K562 (cell line): ENCODE results near the gene SLC39A7. TPM values are rescaled to one million over a fixed set of nuclear protein-coding genes. Genes with fewer than 3 reads are reported as not detected.
A peak's percentile ranks its signal among the peaks of the same experiment; 100 is the strongest.

Experiments used
- ATAC-seq: fragments of 200-7000 bp; cut with Tn5 transposase; 3 replicates; pipeline ENCODE4 v1.9.1; 2020; ENCODE audit warnings: moderate library complexity
- BruUV-seq: library from RNA; stranded (reverse); fragments of 400-500 nt; replicated peaks from 2 replicates; lab custom pipeline; 2021; lab: Mats Ljungman, UMichigan
- CTCF ChIA-PET: fragments of 300-600 bp; formaldehyde crosslinking; extraction: SDS; loops from one replicate; lab custom pipeline; 2021; ENCODE audit warnings: low intra/inter-chr PET ratio; lab: Yijun Ruan, JAX
- POLR2A ChIA-PET: fragments of 300-600, 350-650 bp; sonication (Branson Sonifier 250); formaldehyde crosslinking; extraction: SDS; loops from one replicate; lab custom pipeline; 2021; ENCODE audit warnings: antibody characterized with exemption, inconsistent platforms; lab: Yijun Ruan, JAX
- DNase-seq, 4 experiments: peaks; one replicate each; pipeline versions ENCODE4 v3.0.0 to v3.0.0-alpha.2; 2011 to 2018; ENCODE audit warnings: low spot score in 3 of 4, mixed read lengths in 3 of 4; ENCODE audit errors: extremely low read depth in 1 of 4
- FAIRE-seq: peaks from 2 replicates; lab custom pipeline; 2011; peaks lifted over from hg19 to GRCh38; lab: Jason Lieb, UNC
- H2AFZ ChIP-seq: 2 replicates; pipeline ENCODE4 v1.6.0; 2011; ENCODE audit warnings: low read depth, low read length, control low read depth, inconsistent platforms
- H3K27ac ChIP-seq: fragments of 200-600 bp; 3 replicates; pipeline ENCODE4 v1.8.0; 2011; ENCODE audit warnings: low read depth, mild to moderate bottlenecking, control low read depth, inconsistent platforms, low read length, moderate library complexity, mixed read lengths; ENCODE audit errors: extremely low read depth
- H3K27me3 ChIP-seq, 2 experiments: fragments of 300-600 bp in 1 of 2; 2 replicates in 1 of 2; 3 replicates in 1 of 2; pipeline versions ENCODE4 v1.6.0 to v1.8.0; 2011; ENCODE audit warnings: inconsistent platforms in 2 of 2, low read length in 2 of 2, mild to moderate bottlenecking in 1 of 2, mixed read lengths in 1 of 2, moderate library complexity in 1 of 2; ENCODE audit not compliant: control insufficient read depth in 2 of 2, insufficient read depth in 2 of 2
- H3K36me3 ChIP-seq: fragments of 300-600 bp; 3 replicates; pipeline ENCODE4 v1.8.0; 2011; ENCODE audit warnings: mild to moderate bottlenecking, low read length, inconsistent platforms; ENCODE audit not compliant: control insufficient read depth, insufficient read depth
- H3K4me1 ChIP-seq, 2 experiments: fragments of 200-600 bp in 1 of 2; replicated peaks in 1 of 2; 2 replicates in 1 of 2; 3 replicates in 1 of 2; pipeline versions ENCODE4 v1.5.1 to v1.8.0; 2011; ENCODE audit warnings: inconsistent platforms in 2 of 2, low read length in 2 of 2, mild to moderate bottlenecking in 1 of 2, mixed read lengths in 1 of 2, moderate library complexity in 1 of 2; ENCODE audit not compliant: control insufficient read depth in 2 of 2, insufficient read depth in 2 of 2
- H3K4me2 ChIP-seq: 2 replicates; pipeline ENCODE4 v1.6.1; 2011; ENCODE audit warnings: low read length, control low read depth, inconsistent platforms, mixed read lengths; ENCODE audit not compliant: insufficient read depth
- H3K4me3 ChIP-seq: fragments of 200-600 bp; sonication (generic), shearing (Covaris generic); 2 replicates; pipeline ENCODE4 v1.5.1; 2016; ENCODE audit warnings: control low read depth, inconsistent platforms
- H3K79me2 ChIP-seq: fragments of 200-600 bp; 3 replicates; pipeline ENCODE4 v1.8.0; 2011; ENCODE audit warnings: low read length, inconsistent platforms; ENCODE audit not compliant: control insufficient read depth, insufficient read depth
- H3K9ac ChIP-seq, 2 experiments: 2 replicates each; pipeline versions ENCODE4 v1.6.0 to v1.6.1; 2011; ENCODE audit warnings: low read depth in 2 of 2, low read length in 2 of 2, control low read depth in 1 of 2, inconsistent platforms in 1 of 2, mild to moderate bottlenecking in 1 of 2, mixed read lengths in 1 of 2; ENCODE audit not compliant: insufficient read depth in 1 of 2
- H3K9me1 ChIP-seq: one replicate; pipeline ENCODE4 v1.6.0; 2011; ENCODE audit warnings: inconsistent platforms, mild to moderate bottlenecking, low read length, moderate library complexity; ENCODE audit not compliant: control insufficient read depth, insufficient read depth
- H3K9me3 ChIP-seq: replicated peaks from 2 replicates; pipeline ENCODE4 v1.5.1; 2011; ENCODE audit warnings: low read depth, low read length, inconsistent platforms; ENCODE audit not compliant: control insufficient read depth, insufficient read depth
- H4K20me1 ChIP-seq: replicated peaks from 2 replicates; pipeline ENCODE4 v1.6.1; 2011; ENCODE audit warnings: low read length, inconsistent platforms, mixed read lengths; ENCODE audit not compliant: control insufficient read depth, insufficient read depth
- ARHGAP35 ChIP-seq: fragments of 450-650 bp; IDR thresholded peaks from 2 replicates; pipeline ENCODE4 v1.6.1; 2018; ENCODE audit not compliant: partially characterized antibody
- BCL6 ChIP-seq: fragments of 250-450 bp; sonication (Bioruptor Pico); IDR thresholded peaks from 2 replicates; pipeline ENCODE4 v1.4.0; 2020
- CXXC5 ChIP-seq: fragments of 250-450 bp; sonication (Bioruptor Pico); IDR thresholded peaks from 2 replicates; pipeline ENCODE4 v1.8.0; 2022; ENCODE audit warnings: inconsistent platforms, mild to moderate bottlenecking, moderate library complexity
- EGR1 ChIP-seq: fragments of 450-650 bp; conservative IDR thresholded peaks from 2 replicates; pipeline ENCODE4 v1.6.1; 2017; ENCODE audit warnings: mild to moderate bottlenecking
- GTF3C2 ChIP-seq: IDR thresholded peaks from 3 replicates; pipeline ENCODE4 v1.6.1; 2011; ENCODE audit warnings: borderline replicate concordance, mild to moderate bottlenecking, moderate library complexity; ENCODE audit not compliant: insufficient read length; ENCODE audit errors: extremely low read depth
- ILK ChIP-seq: fragments of 450-650 bp; IDR thresholded peaks from 2 replicates; pipeline ENCODE4 v1.6.1; 2016; ENCODE audit warnings: missing genetic modification characterization, low read depth, mild to moderate bottlenecking, missing compliant biosample characterization, moderate library complexity, borderline replicate concordance
- LARP7 ChIP-seq: fragments of 450-650 bp; IDR thresholded peaks from 2 replicates; pipeline ENCODE4 v1.6.1; 2016
- MAZ ChIP-seq, 2 experiments: fragments of 450-650 bp in 1 of 2; sonication (generic) in 1 of 2; formaldehyde crosslinking; IDR thresholded peaks in 1 of 2; conservative IDR thresholded peaks in 1 of 2; 2 replicates each; pipeline versions ENCODE4 v1.4.0 to v1.5.0; 2020; ENCODE audit warnings: mild to moderate bottlenecking in 1 of 2, missing genetic modification reagents in 1 of 2
- NELFE ChIP-seq: IDR thresholded peaks from 2 replicates; pipeline ENCODE4 v1.6.1; 2011; ENCODE audit warnings: mild to moderate bottlenecking; ENCODE audit not compliant: insufficient read depth, insufficient read length
- SUPT5H ChIP-seq: fragments of 450-650 bp; IDR thresholded peaks from 2 replicates; pipeline ENCODE4 v1.6.1; 2016
- YY1 ChIP-seq, 3 experiments: IDR thresholded peaks; 2 replicates each; pipeline ENCODE4 v1.6.1; 2011; ENCODE audit warnings: low read length in 2 of 3, mild to moderate bottlenecking in 2 of 3, moderate library complexity in 2 of 3, borderline replicate concordance in 1 of 3, control low read depth in 1 of 3, low read depth in 1 of 3; ENCODE audit not compliant: insufficient read depth in 3 of 3, insufficient replicate concordance in 2 of 3, control insufficient read depth in 1 of 3, insufficient read length in 1 of 3; ENCODE audit errors: extremely low read depth in 1 of 3
- ZC3H4 ChIP-seq: sonication (generic); formaldehyde crosslinking; IDR thresholded peaks from 2 replicates; pipeline ENCODE4 v1.9.0; 2021; ENCODE audit warnings: missing genetic modification reagents, borderline replicate concordance
- ZNF311 ChIP-seq: fragments of 250-450 bp; sonication (Bioruptor Pico); IDR thresholded peaks from 2 replicates; pipeline ENCODE4 v1.4.0; 2020; ENCODE audit warnings: mild to moderate bottlenecking, moderate library complexity
- ZNF316 ChIP-seq: fragments of 450-650 bp; IDR thresholded peaks from 2 replicates; pipeline ENCODE4 v1.6.1; 2016
- ZNF586 ChIP-seq: fragments of 450-650 bp; formaldehyde crosslinking; conservative IDR thresholded peaks from 2 replicates; pipeline ENCODE4 v1.4.0; 2020; ENCODE audit warnings: mild to moderate bottlenecking, moderate library complexity
- ZNF75A ChIP-seq: fragments of 450-650 bp; formaldehyde crosslinking; IDR thresholded peaks from 2 replicates; pipeline ENCODE4 v1.4.0; 2020; ENCODE audit warnings: mild to moderate bottlenecking
- WGBS: fragments of 100-300 bp; shearing (Covaris generic); methylation state at CpG from one replicate; pipeline ENCODE4 v1.1.6; 2016; ENCODE audit warnings: low coverage, mixed read lengths; ENCODE audit not compliant: insufficient coverage; ENCODE audit errors: missing lambda C conversion rate; 5-methylcytosine and 5-hydroxymethylcytosine counted together
- in situ Hi-C: fragments of 300-500 bp; cut with MboI; formaldehyde crosslinking; loops from 4 replicates; pipeline ENCODE4 v1.15.0; 2018; ENCODE audit warnings: inconsistent platforms, mixed read lengths
- intact Hi-C: fragments of 100-400 bp; cut with micrococcal nuclease; formaldehyde crosslinking; loops from 2 replicates; pipeline ENCODE4 v1.14.2; 2022
- polyA plus RNA-seq, 8 experiments: library from polyadenylated mRNA; depleted of rRNA in 4 of 8; stranded (reverse) in 5 of 8; unstranded in 3 of 8; fragments of >200 nt; fragmentation: Nextera tagmentation in 2 of 8; fragmentation: Illumina TruSeq in 1 of 8; extraction: Ambion mirVana in 2 of 8; extraction: Trizol in 1 of 8; gene quantifications; 2 replicates each; pipeline versions ENCODE4 v1.2.1 to v1.2.3, GENCODE V29; 2011 to 2014; ENCODE audit warnings: inconsistent platforms in 1 of 8, missing spikeins in 1 of 8
- total RNA-seq, 7 experiments: library from RNA; depleted of rRNA in 6 of 7; stranded (reverse); fragments of >200 nt in 6 of 7; fragmentation: Illumina TruSeq in 2 of 7; extraction: Trizol in 2 of 7; gene quantifications; 2 replicates each; pipeline versions ENCODE4 v1.2.1 to v1.2.3, GENCODE V29; 2011 to 2021; ENCODE audit warnings: low replicate concordance in 1 of 7
- TF ChIP-seq, protein P1 (sequence below): IDR thresholded peaks from 2 replicates; pipeline ENCODE4 v1.6.1; 2011; ENCODE audit warnings: borderline replicate concordance, low read depth, mild to moderate bottlenecking, moderate library complexity, low read length; ENCODE audit not compliant: insufficient read depth, poor library complexity, severe bottlenecking

The SLC39A7 gene
- total and polyA plus RNA-seq, 9 of the 15 experiments (the other 6 are each of a cell fraction or from before 2014, with no cell fraction given) = 21.7 to 169 (median 121) TPM

DNA sequence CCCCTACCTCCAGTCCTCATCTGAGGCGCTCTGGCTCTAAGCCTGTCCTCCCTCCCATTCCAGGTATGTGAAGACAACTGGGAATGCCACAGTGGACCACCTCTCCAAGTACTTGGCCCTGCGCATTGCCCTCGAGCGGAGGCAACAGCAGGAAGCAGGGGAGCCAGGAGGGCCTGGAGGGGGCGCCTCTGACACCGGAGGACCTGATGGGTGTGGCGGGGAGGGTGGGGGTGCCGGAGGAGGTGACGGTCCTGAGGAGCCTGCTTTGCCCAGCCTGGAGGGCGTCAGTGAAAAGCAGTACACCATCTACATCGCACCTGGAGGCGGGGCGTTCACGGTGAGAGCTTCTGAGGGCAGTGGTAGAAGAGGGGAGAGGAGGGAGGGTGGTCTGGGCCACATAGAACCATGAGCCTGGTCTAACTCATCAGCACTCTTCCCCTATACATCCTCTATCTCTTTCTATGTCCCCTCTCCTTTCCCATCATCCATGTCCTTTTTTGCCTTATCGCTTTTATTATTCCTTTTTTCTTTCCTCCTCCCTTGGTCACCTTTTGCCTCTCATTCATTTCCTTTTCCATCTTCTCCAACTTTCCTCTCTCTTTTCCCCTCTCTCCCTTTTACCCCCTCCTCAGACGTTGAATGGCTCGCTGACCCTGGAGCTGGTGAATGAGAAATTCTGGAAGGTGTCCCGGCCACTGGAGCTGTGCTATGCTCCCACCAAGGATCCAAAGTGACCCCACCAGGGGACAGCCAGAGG is 11.2 kb downstream of the SLC39A7 start:
- POLR2A ChIA-PET = interaction anchor here (0.6 to 1.4 kb wide), 4 partner anchors 9 to 240 kb away, joined by 3 to 9 read pairs (median 4); no protein-coding TSS in a partner anchor
- Histone ChIP-seq H4K20me1 (no peaks in the 10 kb centered on the region), H3K79me2 (peaks cover 17% of the 10 kb centered on the region), H2AFZ (no peak overlapping the region), H3K9me1 (no peaks in the 10 kb centered on the region), H3K4me2 (no peak overlapping the region), H3K4me3 (no peak overlapping the region), H3K27me3 (no peaks in the 10 kb centered on the region; a peak in 1 of 5 replicates), H3K9ac (no peak overlapping the region), H3K27ac (no peak overlapping the region), H3K9me3 (no peaks in the 10 kb centered on the region), H3K4me1 (peaks cover 5 to 48% of the 10 kb centered on the region in 2 experiments; a peak in 4 of 5 replicates), H3K36me3 (peaks cover 28% of the 10 kb centered on the region; the same call in 2 of the 3 replicates)
- intact Hi-C loops (no loop called here), in situ Hi-C loops (no loop called here)
- CTCF ChIA-PET = no interaction called here
- ATAC-seq = peak; percentile 48
- no peak for FAIRE-seq
- 69% methylated on average over 15 of the region's 18 CpGs for whole genome bisulfite sequencing
- BruUV-seq = no TSS peak
- DNase-seq = peak; percentile 54 to 67 (median 63)
- TF ChIP-seq SUPT5H = peak; percentile 35; the same call in 1 of the 2 replicates
- TF ChIP-seq CXXC5 = no peak
- no peak for TF ChIP-seq ZNF75A
- TF ChIP-seq ZNF311 (CRISPR knock-in tag) = no peak
- TF ChIP-seq ZNF316 = no peak
- TF ChIP-seq LARP7 = 0 out of 2 replicates have a peak, but pooled peaks have one; percentile 25
- TF ChIP-seq ZC3H4 = no peak
- TF ChIP-seq GTF3C2 = no peak
- TF ChIP-seq MAZ (CRISPR knock-in tag; conservative IDR thresholded peaks at IDR 0.05 in 1 of 2, IDR thresholded peaks at IDR 0.05 in 1 of 2) = 0 out of 4 replicates have a peak, but pooled peaks of 1 of the 2 experiments have one; percentile 24
- TF ChIP-seq ARHGAP35 = peak; percentile 33
- TF ChIP-seq EGR1 = no peak
- peak in 1 of 3 experiments; percentile 20 for TF ChIP-seq YY1 (IDR thresholded peaks at IDR 0.05; ENCODE audit: borderline replicate concordance in 1 of 3, control insufficient read depth in 1 of 3, extremely low read depth in 1 of 3, insufficient read depth in 3 of 3, insufficient read length in 1 of 3, insufficient replicate concordance in 2 of 3, low read depth in 1 of 3, low read length in 2 of 3)
- TF ChIP-seq ZNF586 (CRISPR knock-in tag) = no peak
- TF ChIP-seq, protein P1, sequence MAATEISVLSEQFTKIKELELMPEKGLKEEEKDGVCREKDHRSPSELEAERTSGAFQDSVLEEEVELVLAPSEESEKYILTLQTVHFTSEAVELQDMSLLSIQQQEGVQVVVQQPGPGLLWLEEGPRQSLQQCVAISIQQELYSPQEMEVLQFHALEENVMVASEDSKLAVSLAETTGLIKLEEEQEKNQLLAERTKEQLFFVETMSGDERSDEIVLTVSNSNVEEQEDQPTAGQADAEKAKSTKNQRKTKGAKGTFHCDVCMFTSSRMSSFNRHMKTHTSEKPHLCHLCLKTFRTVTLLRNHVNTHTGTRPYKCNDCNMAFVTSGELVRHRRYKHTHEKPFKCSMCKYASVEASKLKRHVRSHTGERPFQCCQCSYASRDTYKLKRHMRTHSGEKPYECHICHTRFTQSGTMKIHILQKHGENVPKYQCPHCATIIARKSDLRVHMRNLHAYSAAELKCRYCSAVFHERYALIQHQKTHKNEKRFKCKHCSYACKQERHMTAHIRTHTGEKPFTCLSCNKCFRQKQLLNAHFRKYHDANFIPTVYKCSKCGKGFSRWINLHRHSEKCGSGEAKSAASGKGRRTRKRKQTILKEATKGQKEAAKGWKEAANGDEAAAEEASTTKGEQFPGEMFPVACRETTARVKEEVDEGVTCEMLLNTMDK = peak; percentile 93
- no peak for TF ChIP-seq NELFE
- no peak for TF ChIP-seq BCL6
- no peak for TF ChIP-seq ILK (tag)
